Heart left ventricle (tissue), 13 donors: ENCODE data around the gene FDXR.

Experiments
- CTCF ChIP-seq, 12 donors: fragments of 200-600 bp; sonication (generic) in 4 of 12; IDR thresholded peaks; one replicate each; pipeline versions ENCODE4 v1.5.0 to v1.8.0; 2018 to 2022; ENCODE audit warnings: antibody characterized with exemption in 12 of 12, mild to moderate bottlenecking in 5 of 12
- POLR2A ChIP-seq, 2 donors: fragments of 450-650 bp; IDR thresholded peaks; one replicate each; pipeline ENCODE4 v1.6.1; 2017; ENCODE audit warnings: antibody characterized with exemption in 2 of 2, mild to moderate bottlenecking in 2 of 2, moderate library complexity in 2 of 2
- donor health status: ischemic (EF 13 %, LVEDD 7.1; RV severe dilation, severe dysfunction).
- donor health status: DM: no; HTN: yes; CAD: no.
- donor health status: DM: no; HTN: no; CAD: no.
- donor health status: ischemic (EF 25% LVEDD 6.9; RV normal size, moderate dysfunction).
- donor health status: ischemic (EF 25% LVEDD 5.7; RV mildly dilated, moderate dysfunction).
- donor health status: ischemic (EF 35%, LVEDD 5.7; RV mildly dilated, moderate dysfunction).
- donor health status: nonischemic (EF 11% LVEDD 7.7; RV severe dilation, severe dysfunction).
- donor health status: DM: yes; HTN: yes; CAD: no.
- donor health status: PGD.
- donor health status: ischemic (EF 29% LVEDD 5.4; RV normal size, mild dysfunction).
- donor health status: nonischemic (EF 23%, LVEDD 6.1; RV moderate dilation, normal function).

GRCh38 chr17:74862108-74862901 lies 10.5 kb downstream of the FDXR start:
- TF ChIP-seq CTCF (IDR thresholded peaks at IDR 0.05) (peak; percentile 52 to 79 (median 66)), POLR2A (IDR thresholded peaks at IDR 0.05) (no peak)
